VCaP (cell line): Measurements from ENCODE around the gene MPIG6B.

Experiments used
- H3K27ac ChIP-seq: fragments of 450-650 bp; 2 replicates; pipeline ENCODE4 v1.5.1; 2017
- CTCF ChIP-seq: fragments of 450-650 bp; conservative IDR thresholded peaks from 2 replicates; pipeline ENCODE4 v1.5.1; 2017; ENCODE audit warnings: mild to moderate bottlenecking, moderate library complexity

The MPIG6B gene

GRCh38 chr6:31725502-31726350 lies 2.6 kb downstream of the MPIG6B start:
- no peak for TF ChIP-seq CTCF

GRCh38 chr6:31727034-31727716 lies 4.0 kb downstream of the MPIG6B start:
- TF ChIP-seq CTCF = no peak
- no peak overlapping the region for H3K27ac ChIP-seq

More at GRCh38 chr6:31725502-31726350, 2.6 kb downstream of the MPIG6B start:
- peak overlapping the region; percentile 37; the same call in 1 of the 2 replicates for H3K27ac ChIP-seq

DNA sequence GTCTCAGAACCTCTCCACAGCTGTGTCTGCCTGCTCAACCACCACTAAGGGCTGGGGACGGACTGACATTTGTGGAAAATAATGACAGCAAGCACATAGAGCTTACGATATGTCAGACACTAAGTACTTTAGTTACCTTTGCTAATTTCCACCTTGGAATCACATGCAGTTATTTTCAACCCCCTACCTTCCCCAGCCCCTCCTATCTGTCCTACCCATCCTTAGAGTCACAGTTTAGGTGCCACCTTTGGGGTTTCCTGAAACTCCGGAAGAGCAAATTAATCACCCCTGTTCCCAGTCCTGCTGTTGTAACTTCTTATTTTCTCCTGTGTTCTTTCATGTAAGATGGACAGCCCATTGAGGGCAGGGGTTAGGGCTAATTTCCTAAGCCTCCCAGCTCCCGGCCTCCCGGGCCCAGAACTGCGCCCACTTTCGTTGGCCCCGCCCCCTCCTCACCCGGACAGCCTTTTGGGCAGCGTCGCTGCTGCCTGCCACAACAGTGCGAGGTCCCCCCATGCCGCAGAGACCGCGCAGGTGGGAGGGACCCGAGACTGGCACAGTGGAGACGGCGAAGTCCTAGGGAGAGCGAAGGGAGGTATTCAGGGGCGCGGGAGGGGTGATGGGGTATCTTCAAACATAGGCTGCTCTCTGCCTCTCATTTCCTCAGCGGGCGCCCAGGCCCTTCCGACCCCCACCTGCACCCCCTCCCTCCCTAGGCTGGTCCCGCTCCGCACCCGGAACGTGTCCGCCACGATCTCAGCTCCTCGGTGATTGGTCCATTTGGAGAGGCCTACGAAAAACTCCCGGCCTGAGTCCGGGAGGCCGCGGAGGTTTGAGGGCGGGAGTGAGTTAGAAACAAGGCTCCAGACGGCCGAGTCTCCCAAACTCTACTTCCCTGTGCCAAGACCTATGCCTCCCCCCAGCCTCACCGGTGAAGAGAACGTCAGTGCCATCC lies 4.8 kb downstream of the MPIG6B start:
- TF ChIP-seq CTCF = no peak
- H3K27ac ChIP-seq = peak overlapping the region; percentile 77; the same call in 1 of the 2 replicates

DNA sequence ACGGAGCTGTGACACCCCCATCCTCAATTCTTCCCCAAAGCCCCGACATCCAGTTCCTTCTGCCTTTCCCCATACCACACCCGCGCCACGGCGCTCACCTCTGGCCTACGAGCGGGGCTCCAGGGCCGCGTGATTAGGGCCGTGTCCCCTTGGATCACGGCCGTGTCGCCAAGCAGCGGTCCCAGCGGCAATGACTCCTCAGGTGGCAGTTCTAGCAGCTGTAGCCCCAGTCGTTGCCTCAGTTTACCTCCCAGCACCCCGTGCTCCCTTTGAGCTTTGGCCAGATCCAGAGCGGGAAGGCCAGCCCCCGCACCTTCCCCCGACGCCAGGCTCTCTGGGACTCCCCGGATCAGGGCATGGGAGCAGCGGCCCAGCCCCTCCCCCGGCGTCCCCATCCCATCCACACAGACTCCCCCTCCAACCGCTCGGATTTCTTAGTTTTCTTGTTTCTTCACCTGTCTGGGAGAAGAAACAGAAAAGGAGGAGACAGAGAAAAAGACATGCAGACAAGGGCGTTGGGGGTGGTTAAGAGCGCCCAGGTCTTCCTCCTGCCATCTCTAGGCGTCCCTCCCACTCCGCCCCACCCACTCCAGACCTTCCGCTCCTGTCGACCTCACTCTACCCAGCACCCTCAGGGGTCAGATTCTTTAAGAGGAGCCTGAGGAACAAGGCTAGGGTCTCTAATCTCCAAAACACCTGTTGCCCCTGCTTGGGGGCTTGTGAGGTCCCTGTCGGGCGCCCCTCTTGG lies 5.8 kb downstream of the MPIG6B start, which contains the start of gene DDAH2:
Gene DDAH2, minus strand, starts transcription at position 533 of the 748 bp plus-strand sequence. Its CDS starts 138 bp downstream, at position 395.
- no peak for TF ChIP-seq CTCF

GRCh38 chr6:31729515-31729978 lies 6.4 kb downstream of the MPIG6B start:
- H3K27ac ChIP-seq = peak overlapping the region; percentile 77
- peak; percentile 77 for TF ChIP-seq CTCF

More for the DNA sequence above, 5.8 kb downstream of the MPIG6B start, which contains the start of gene DDAH2:
- peak within 1 kb of the TSS; percentile 77 for H3K27ac ChIP-seq

- H3K27ac ChIP-seq = peak overlapping the region; percentile 77
- TF ChIP-seq CTCF = no peak
Observed at GRCh38 chr6:31729979-31730630, 6.9 kb downstream of the MPIG6B start.
